ENCODE measurements around the gene SPAG16. TPM values are rescaled to one million over a fixed set of nuclear protein-coding genes. Genes with fewer than 3 reads are reported as not detected.

SPAG16 gene
- total RNA-seq, 1 donor from 2014 or later, result 18.1 TPM

DNA sequence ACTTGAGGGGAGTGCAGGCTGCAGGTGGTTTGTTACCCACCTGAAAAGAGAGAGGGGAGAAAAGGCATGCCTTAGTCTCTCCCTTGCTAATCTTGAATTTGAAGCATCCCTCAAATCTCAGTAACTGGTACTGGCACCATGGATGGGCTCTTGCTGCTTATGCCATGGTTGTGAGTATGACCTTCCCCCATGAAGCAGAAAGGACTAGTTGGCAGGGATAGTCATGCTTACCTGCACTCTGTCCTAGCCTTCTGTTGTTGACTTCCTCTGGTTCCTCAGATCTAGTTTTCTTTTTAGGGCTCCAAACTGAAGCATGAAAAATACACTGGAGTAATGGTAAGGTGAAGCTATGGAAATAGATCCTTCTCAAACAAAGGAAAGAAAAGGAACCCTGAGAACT lies 191.2 kb downstream of the SPAG16 start:
- Mint-ChIP-seq H3K4me3 (ENCODE audit: unreplicated experiment) (no peak overlapping the region), H3K9me3 (ENCODE audit: unreplicated experiment) (peaks cover 4% of the 10 kb centered on the region), H3K27ac (ENCODE audit: unreplicated experiment) (no peak overlapping the region), H3K36me3 (ENCODE audit: unreplicated experiment) (peaks cover 14% of the 10 kb centered on the region), H3K27me3 (ENCODE audit: unreplicated experiment) (no peaks in the 10 kb centered on the region), H3K4me1 (ENCODE audit: low read depth, unreplicated experiment) (no peaks in the 10 kb centered on the region)
- TF ChIP-seq, protein P1, sequence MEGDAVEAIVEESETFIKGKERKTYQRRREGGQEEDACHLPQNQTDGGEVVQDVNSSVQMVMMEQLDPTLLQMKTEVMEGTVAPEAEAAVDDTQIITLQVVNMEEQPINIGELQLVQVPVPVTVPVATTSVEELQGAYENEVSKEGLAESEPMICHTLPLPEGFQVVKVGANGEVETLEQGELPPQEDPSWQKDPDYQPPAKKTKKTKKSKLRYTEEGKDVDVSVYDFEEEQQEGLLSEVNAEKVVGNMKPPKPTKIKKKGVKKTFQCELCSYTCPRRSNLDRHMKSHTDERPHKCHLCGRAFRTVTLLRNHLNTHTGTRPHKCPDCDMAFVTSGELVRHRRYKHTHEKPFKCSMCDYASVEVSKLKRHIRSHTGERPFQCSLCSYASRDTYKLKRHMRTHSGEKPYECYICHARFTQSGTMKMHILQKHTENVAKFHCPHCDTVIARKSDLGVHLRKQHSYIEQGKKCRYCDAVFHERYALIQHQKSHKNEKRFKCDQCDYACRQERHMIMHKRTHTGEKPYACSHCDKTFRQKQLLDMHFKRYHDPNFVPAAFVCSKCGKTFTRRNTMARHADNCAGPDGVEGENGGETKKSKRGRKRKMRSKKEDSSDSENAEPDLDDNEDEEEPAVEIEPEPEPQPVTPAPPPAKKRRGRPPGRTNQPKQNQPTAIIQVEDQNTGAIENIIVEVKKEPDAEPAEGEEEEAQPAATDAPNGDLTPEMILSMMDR (IDR thresholded peaks at IDR 0.05; ENCODE audit: partially characterized antibody, unreplicated experiment), result no peak
- no peak for DNase-seq

DNA sequence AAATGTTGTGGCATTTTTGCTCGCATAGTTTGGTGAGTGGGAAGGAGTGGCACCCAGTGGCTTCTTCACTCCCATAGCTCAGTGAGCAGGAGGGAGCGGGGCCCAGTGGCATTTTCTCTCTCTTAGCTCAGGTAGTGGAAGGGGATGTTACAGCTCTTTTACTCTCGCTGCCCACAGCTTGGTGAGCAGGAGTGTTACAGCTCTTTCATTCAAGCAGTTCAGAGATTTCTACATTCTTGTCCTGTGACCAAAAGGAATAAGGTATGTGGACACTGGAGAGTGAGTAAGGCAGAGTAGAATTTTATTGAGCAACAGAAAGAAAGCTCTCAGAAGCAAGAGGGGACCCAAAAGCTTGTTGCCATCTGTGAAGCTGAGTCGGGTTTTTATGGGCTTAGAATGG lies 192.4 kb downstream of the SPAG16 start:
- no peaks in the 10 kb centered on the region for H3K27me3 Mint-ChIP-seq (ENCODE audit: unreplicated experiment)
- H3K9me3 Mint-ChIP-seq (ENCODE audit: unreplicated experiment), result peaks cover 4% of the 10 kb centered on the region
- H3K36me3 Mint-ChIP-seq (ENCODE audit: unreplicated experiment), result peaks cover 14% of the 10 kb centered on the region
- H3K27ac Mint-ChIP-seq (ENCODE audit: unreplicated experiment), result no peak overlapping the region
- DNase-seq, result no peak
- H3K4me3 Mint-ChIP-seq (ENCODE audit: unreplicated experiment), result no peak overlapping the region
- TF ChIP-seq, protein P1 (IDR thresholded peaks at IDR 0.05; ENCODE audit: partially characterized antibody, unreplicated experiment), result no peak
- no peaks in the 10 kb centered on the region for H3K4me1 Mint-ChIP-seq (ENCODE audit: low read depth, unreplicated experiment)

DNA sequence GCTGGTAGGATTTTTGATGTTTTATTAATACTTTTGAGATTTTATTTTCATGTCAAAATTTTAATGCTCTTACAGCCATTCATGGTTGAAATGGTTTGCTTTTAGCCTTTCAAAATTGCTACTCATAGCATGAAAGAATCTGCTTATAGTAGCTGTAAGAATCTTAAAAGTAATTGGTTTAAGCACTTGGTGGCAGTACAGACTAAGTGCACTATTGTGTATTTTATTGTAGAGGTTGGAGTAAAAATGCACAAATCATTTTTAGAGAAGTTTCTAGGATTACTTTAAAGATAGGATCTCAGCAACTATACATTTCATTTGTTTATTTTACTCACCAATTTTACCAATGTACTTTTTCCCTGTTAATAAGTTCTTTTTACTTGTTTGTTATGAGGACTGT lies 205.8 kb downstream of the SPAG16 start:
- Mint-ChIP-seq H3K27me3 (ENCODE audit: unreplicated experiment) (no peaks in the 10 kb centered on the region), H3K36me3 (ENCODE audit: unreplicated experiment) (no peaks in the 10 kb centered on the region), H3K9me3 (ENCODE audit: unreplicated experiment) (no peaks in the 10 kb centered on the region), H3K4me1 (ENCODE audit: low read depth, unreplicated experiment) (peaks cover 13% of the 10 kb centered on the region), H3K4me3 (ENCODE audit: unreplicated experiment) (no peak overlapping the region), H3K27ac (ENCODE audit: unreplicated experiment) (no peak overlapping the region)
- no peak for DNase-seq
- TF ChIP-seq, protein P1 (IDR thresholded peaks at IDR 0.05; ENCODE audit: partially characterized antibody, unreplicated experiment), result no peak

DNA sequence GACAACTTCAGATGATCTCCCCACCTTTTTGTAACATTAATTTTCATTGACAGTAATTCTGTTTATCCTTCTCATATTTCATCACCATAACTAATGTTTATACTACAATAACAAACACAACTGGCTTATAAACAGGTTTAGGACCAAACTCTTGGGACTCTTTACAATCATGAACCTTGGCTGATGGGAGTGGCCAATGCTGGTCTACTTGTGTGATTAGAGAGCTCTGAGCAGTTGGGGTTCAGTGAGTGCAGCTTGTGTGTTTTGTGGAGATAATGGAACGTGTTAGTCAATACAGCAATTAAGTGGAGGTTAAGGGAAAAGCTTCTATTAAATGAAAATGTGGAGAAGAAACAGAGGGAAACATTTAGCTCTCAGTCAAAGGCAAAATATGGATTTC lies 207.1 kb downstream of the SPAG16 start:
- Mint-ChIP-seq H3K36me3 (ENCODE audit: unreplicated experiment) (no peaks in the 10 kb centered on the region), H3K4me3 (ENCODE audit: unreplicated experiment) (no peak overlapping the region), H3K9me3 (ENCODE audit: unreplicated experiment) (no peaks in the 10 kb centered on the region), H3K27ac (ENCODE audit: unreplicated experiment) (peak overlapping the region; percentile 13), H3K4me1 (ENCODE audit: low read depth, unreplicated experiment) (peaks cover 13% of the 10 kb centered on the region), H3K27me3 (ENCODE audit: unreplicated experiment) (no peaks in the 10 kb centered on the region)
- TF ChIP-seq, protein P1 (IDR thresholded peaks at IDR 0.05; ENCODE audit: partially characterized antibody, unreplicated experiment), result no peak
- DNase-seq, result no peak

DNA sequence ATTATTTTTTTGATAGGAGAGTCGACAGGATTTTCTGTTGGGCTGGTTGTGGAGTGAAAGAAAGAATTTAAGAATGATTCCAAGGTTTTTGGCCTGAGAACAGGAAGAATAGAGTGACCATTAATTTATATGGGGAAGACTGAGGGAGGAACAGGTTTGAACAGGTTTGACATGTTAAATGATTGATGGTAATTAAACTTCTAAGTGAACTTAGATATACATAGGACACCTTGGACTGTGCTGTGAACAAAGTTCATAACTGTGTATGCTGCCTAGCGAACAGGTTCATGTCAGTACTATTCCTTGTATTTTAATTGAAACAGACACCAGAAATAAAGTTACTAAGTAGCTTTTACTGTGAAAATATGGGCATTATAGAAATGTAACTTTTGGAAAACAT lies 212.0 kb downstream of the SPAG16 start:
- H3K36me3 Mint-ChIP-seq (ENCODE audit: unreplicated experiment), result no peaks in the 10 kb centered on the region
- no peaks in the 10 kb centered on the region for H3K9me3 Mint-ChIP-seq (ENCODE audit: unreplicated experiment)
- DNase-seq, result no peak
- no peaks in the 10 kb centered on the region for H3K27me3 Mint-ChIP-seq (ENCODE audit: unreplicated experiment)
- TF ChIP-seq, protein P1 (IDR thresholded peaks at IDR 0.05; ENCODE audit: partially characterized antibody, unreplicated experiment), result no peak
- H3K4me3 Mint-ChIP-seq (ENCODE audit: unreplicated experiment), result no peak overlapping the region
- H3K4me1 Mint-ChIP-seq (ENCODE audit: low read depth, unreplicated experiment), result peaks cover 7% of the 10 kb centered on the region
- no peak overlapping the region for H3K27ac Mint-ChIP-seq (ENCODE audit: unreplicated experiment)
